Neural cell (in vitro differentiated cells): ENCODE data around the gene SLC18A2. TPM values are rescaled to one million over a fixed set of nuclear protein-coding genes. Genes with fewer than 3 reads are reported as not detected.

Source experiments
- H2AFZ ChIP-seq: fragments of 200-600, 300-800 bp; sonication (generic), shearing (Covaris generic); 2 replicates; pipeline ENCODE4 v1.6.0; 2014; ENCODE audit warnings: low read depth, mild to moderate bottlenecking, antibody characterized with exemption, low read length, moderate library complexity
- H3F3A ChIP-seq: fragments of 200-600 bp; shearing (Covaris generic); 2 replicates; pipeline ENCODE4 v1.6.1; 2016; ENCODE audit warnings: mild to moderate bottlenecking, moderate library complexity, mixed read lengths, antibody characterized with exemption, low read length; ENCODE audit not compliant: insufficient read depth, poor library complexity, severe bottlenecking
- H3K27ac ChIP-seq: fragments of 200-600, 300-800 bp; sonication (generic), shearing (Covaris generic); 2 replicates; pipeline ENCODE4 v1.5.1; 2014; ENCODE audit warnings: mild to moderate bottlenecking, low read length, moderate library complexity
- H3K27me3 ChIP-seq: fragments of 300-800, 200-600 bp; sonication (generic), shearing (Covaris generic); 2 replicates; pipeline ENCODE4 v1.6.0; 2014; ENCODE audit warnings: mild to moderate bottlenecking, low read depth, low read length, moderate library complexity; ENCODE audit not compliant: insufficient read depth
- H3K36me3 ChIP-seq: fragments of 300-800, 200-600 bp; sonication (generic), shearing (Covaris generic); 2 replicates; pipeline ENCODE4 v1.5.1; 2014; ENCODE audit warnings: mild to moderate bottlenecking, antibody characterized with exemption, low read length, moderate library complexity; ENCODE audit not compliant: insufficient read depth
- H3K4me2 ChIP-seq: fragments of 300-800, 200-600 bp; sonication (generic), shearing (Covaris generic); 2 replicates; pipeline ENCODE4 v1.6.0; 2014; ENCODE audit warnings: mild to moderate bottlenecking, low read length
- H3K4me3 ChIP-seq: fragments of 300-800, 200-600 bp; sonication (generic), shearing (Covaris generic); 2 replicates; pipeline ENCODE4 v1.5.1; 2014; ENCODE audit warnings: mild to moderate bottlenecking, low read length, moderate library complexity
- H3K79me2 ChIP-seq: fragments of 200-600 bp; shearing (Covaris generic); replicated peaks from 2 replicates; pipeline ENCODE4 v1.6.0; 2014; ENCODE audit warnings: mild to moderate bottlenecking, low read length, moderate library complexity; ENCODE audit not compliant: insufficient read depth
- H3K9ac ChIP-seq: fragments of 300-800, 200-600 bp; sonication (generic), shearing (Covaris generic); 2 replicates; pipeline ENCODE4 v1.6.1; 2016; ENCODE audit warnings: mild to moderate bottlenecking, low read length, mixed read lengths
- H3K9me2 ChIP-seq: fragments of 200-600 bp; shearing (Covaris generic); 2 replicates; pipeline ENCODE4 v1.6.1; 2016; ENCODE audit warnings: mild to moderate bottlenecking, low read length, mixed read lengths; ENCODE audit not compliant: insufficient read depth
- H3K9me3 ChIP-seq: fragments of 200-600, 300-800 bp; sonication (generic), shearing (Covaris generic); 2 replicates; pipeline ENCODE4 v1.6.1; 2016; ENCODE audit warnings: mild to moderate bottlenecking, mixed run types, low read length, moderate library complexity, mixed read lengths
- H4K20me1 ChIP-seq: fragments of 200-600 bp; shearing (Covaris generic); 2 replicates; pipeline ENCODE4 v1.6.1; 2016; ENCODE audit warnings: mild to moderate bottlenecking, mixed run types; ENCODE audit not compliant: insufficient read depth
- EP300 ChIP-seq: fragments of 450-650 bp; conservative IDR thresholded peaks from 2 replicates; pipeline ENCODE4 v1.6.1; 2014; ENCODE audit warnings: antibody characterized with exemption, mild to moderate bottlenecking, moderate library complexity; ENCODE audit not compliant: poor library complexity, severe bottlenecking
- EZH2 ChIP-seq: fragments of 200-600, 300-800 bp; shearing (Covaris generic), sonication (generic); IDR thresholded peaks from 2 replicates; pipeline ENCODE4 v1.6.1; 2014; ENCODE audit warnings: antibody characterized with exemption, low read length, borderline replicate concordance, mild to moderate bottlenecking; ENCODE audit not compliant: insufficient read depth, poor library complexity, severe bottlenecking
- MXI1 ChIP-seq: fragments of 450-650 bp; conservative IDR thresholded peaks from 2 replicates; pipeline ENCODE4 v1.6.1; 2014; ENCODE audit warnings: antibody characterized with exemption, mild to moderate bottlenecking; ENCODE audit not compliant: poor library complexity, severe bottlenecking
- POLR2AphosphoS5 ChIP-seq: IDR thresholded peaks from 2 replicates; pipeline ENCODE4 v1.6.1; 2012
- RAD21 ChIP-seq: fragments of 450-650 bp; conservative IDR thresholded peaks from 2 replicates; pipeline ENCODE4 v1.6.1; 2014; ENCODE audit warnings: antibody characterized with exemption, mild to moderate bottlenecking, moderate library complexity
- SMC3 ChIP-seq: fragments of 450-650 bp; conservative IDR thresholded peaks from 2 replicates; pipeline ENCODE4 v1.6.1; 2014; ENCODE audit warnings: antibody characterized with exemption, mild to moderate bottlenecking, moderate library complexity; ENCODE audit not compliant: poor library complexity
- TAF1 ChIP-seq: IDR thresholded peaks from 2 replicates; pipeline ENCODE4 v1.6.1; 2012; ENCODE audit warnings: low read depth
- polyA plus RNA-seq: library from polyadenylated mRNA; depleted of rRNA; stranded (reverse); fragments of >200 nt; gene quantifications from 2 replicates; pipeline ENCODE4 v1.2.3, GENCODE V29; 2014
- TF ChIP-seq, protein P1 (sequence below): IDR thresholded peaks from 2 replicates; pipeline ENCODE4 v1.6.1; 2012; ENCODE audit warnings: borderline replicate concordance
- TF ChIP-seq, protein P2 (sequence below): fragments of 450-650 bp; IDR thresholded peaks from 2 replicates; pipeline ENCODE4 v1.5.1; 2014; ENCODE audit warnings: antibody characterized with exemption, mild to moderate bottlenecking, moderate library complexity; ENCODE audit not compliant: poor library complexity, severe bottlenecking

The SLC18A2 gene
- polyA plus RNA-seq, 1 donor from 2014 or later, result 0.05 TPM

DNA sequence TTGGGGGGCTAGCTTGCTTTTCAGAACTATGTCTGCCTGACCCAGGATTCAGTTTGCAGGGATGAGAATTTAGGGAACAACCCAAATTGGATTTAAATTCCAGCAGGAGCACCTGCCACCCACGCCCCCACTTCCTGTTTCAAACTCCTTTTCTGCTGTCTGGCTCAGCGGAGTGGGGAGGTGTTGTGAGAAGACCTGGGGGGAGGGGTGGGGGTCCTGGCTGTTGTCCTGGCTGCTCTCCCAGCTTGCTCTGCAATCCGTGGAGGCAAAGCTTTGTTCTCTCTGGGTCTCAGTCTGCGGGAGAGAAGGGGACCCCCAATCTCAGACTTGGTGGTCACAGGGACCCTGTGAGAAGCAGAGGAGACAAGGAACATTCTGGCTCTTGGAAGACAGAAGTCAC is 42.8 kb upstream of the SLC18A2 start:
- Histone ChIP-seq H3K9me3 (no peaks in the 10 kb centered on the region), H4K20me1 (no peaks in the 10 kb centered on the region), H2AFZ (no peak overlapping the region), H3K9me2 (no peaks in the 10 kb centered on the region), H3K9ac (no peak overlapping the region), H3F3A (no peaks in the 10 kb centered on the region), H3K27ac (no peak overlapping the region), H3K36me3 (no peaks in the 10 kb centered on the region), H3K4me2 (no peak overlapping the region), H3K27me3 (no peaks in the 10 kb centered on the region), H3K79me2 (no peaks in the 10 kb centered on the region), H3K4me3 (no peak overlapping the region)
- TF ChIP-seq EP300 (no peak), SMC3 (no peak), MXI1 (no peak), TAF1 (no peak), EZH2 (no peak), POLR2AphosphoS5 (no peak), RAD21 (no peak)
- TF ChIP-seq, protein P1, sequence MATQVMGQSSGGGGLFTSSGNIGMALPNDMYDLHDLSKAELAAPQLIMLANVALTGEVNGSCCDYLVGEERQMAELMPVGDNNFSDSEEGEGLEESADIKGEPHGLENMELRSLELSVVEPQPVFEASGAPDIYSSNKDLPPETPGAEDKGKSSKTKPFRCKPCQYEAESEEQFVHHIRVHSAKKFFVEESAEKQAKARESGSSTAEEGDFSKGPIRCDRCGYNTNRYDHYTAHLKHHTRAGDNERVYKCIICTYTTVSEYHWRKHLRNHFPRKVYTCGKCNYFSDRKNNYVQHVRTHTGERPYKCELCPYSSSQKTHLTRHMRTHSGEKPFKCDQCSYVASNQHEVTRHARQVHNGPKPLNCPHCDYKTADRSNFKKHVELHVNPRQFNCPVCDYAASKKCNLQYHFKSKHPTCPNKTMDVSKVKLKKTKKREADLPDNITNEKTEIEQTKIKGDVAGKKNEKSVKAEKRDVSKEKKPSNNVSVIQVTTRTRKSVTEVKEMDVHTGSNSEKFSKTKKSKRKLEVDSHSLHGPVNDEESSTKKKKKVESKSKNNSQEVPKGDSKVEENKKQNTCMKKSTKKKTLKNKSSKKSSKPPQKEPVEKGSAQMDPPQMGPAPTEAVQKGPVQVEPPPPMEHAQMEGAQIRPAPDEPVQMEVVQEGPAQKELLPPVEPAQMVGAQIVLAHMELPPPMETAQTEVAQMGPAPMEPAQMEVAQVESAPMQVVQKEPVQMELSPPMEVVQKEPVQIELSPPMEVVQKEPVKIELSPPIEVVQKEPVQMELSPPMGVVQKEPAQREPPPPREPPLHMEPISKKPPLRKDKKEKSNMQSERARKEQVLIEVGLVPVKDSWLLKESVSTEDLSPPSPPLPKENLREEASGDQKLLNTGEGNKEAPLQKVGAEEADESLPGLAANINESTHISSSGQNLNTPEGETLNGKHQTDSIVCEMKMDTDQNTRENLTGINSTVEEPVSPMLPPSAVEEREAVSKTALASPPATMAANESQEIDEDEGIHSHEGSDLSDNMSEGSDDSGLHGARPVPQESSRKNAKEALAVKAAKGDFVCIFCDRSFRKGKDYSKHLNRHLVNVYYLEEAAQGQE, result no peak
- TF ChIP-seq, protein P2, sequence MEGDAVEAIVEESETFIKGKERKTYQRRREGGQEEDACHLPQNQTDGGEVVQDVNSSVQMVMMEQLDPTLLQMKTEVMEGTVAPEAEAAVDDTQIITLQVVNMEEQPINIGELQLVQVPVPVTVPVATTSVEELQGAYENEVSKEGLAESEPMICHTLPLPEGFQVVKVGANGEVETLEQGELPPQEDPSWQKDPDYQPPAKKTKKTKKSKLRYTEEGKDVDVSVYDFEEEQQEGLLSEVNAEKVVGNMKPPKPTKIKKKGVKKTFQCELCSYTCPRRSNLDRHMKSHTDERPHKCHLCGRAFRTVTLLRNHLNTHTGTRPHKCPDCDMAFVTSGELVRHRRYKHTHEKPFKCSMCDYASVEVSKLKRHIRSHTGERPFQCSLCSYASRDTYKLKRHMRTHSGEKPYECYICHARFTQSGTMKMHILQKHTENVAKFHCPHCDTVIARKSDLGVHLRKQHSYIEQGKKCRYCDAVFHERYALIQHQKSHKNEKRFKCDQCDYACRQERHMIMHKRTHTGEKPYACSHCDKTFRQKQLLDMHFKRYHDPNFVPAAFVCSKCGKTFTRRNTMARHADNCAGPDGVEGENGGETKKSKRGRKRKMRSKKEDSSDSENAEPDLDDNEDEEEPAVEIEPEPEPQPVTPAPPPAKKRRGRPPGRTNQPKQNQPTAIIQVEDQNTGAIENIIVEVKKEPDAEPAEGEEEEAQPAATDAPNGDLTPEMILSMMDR, result no peak

DNA sequence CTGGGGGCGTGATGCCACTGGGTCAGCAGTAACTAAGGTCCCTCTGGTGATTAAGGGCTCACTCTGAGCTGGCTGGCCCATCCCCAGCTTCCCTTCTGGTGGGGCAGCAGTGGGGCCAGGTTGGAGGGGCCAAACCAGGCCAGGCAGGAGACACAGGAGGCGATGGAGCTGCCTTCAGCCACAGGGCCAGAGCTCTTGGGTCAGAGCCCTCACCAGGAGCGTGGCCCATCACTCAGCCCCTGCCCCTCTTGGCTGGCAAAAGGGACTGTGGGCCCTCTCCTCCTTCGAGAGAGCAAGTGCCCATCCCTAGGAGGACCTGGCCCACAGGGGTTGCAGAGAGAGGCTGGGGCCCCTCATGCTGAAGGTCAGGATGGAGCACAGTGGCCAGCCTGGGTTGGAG is 39.1 kb upstream of the SLC18A2 start:
- Histone ChIP-seq H3K4me2 (no peak overlapping the region), H3K27ac (no peak overlapping the region), H3K9me2 (no peaks in the 10 kb centered on the region), H3K79me2 (no peaks in the 10 kb centered on the region), H3K27me3 (no peaks in the 10 kb centered on the region), H4K20me1 (no peaks in the 10 kb centered on the region), H3K9me3 (no peaks in the 10 kb centered on the region), H3K36me3 (no peaks in the 10 kb centered on the region), H3K4me3 (no peak overlapping the region), H2AFZ (no peak overlapping the region), H3F3A (no peaks in the 10 kb centered on the region), H3K9ac (no peak overlapping the region)
- TF ChIP-seq, protein P2, result no peak
- TF ChIP-seq TAF1, result no peak
